KMS-11 (cell line): ENCODE measurements around the gene SFPQ.

ENCODE experiments used
- H2AFZ ChIP-seq: fragments of 200-600 bp; sonication (generic); 2 replicates; pipeline ENCODE4 v1.6.1; 2016; ENCODE audit warnings: antibody characterized with exemption, mixed run types, low read depth
- H3K27ac ChIP-seq: fragments of 200-600 bp; sonication (generic); 2 replicates; pipeline ENCODE4 v1.6.1; 2016; ENCODE audit warnings: mild to moderate bottlenecking, mixed run types
- H3K27me3 ChIP-seq: fragments of 200-600 bp; sonication (generic); 2 replicates; pipeline ENCODE4 v1.6.1; 2017; ENCODE audit warnings: mild to moderate bottlenecking, low read depth, mixed run types, moderate library complexity; ENCODE audit not compliant: insufficient read depth
- H3K36me3 ChIP-seq: fragments of 200-600 bp; sonication (generic); 2 replicates; pipeline ENCODE4 v1.6.1; 2017; ENCODE audit warnings: mild to moderate bottlenecking, mixed run types; ENCODE audit not compliant: insufficient read depth
- H3K4me1 ChIP-seq: fragments of 200-600 bp; sonication (generic); 2 replicates; pipeline ENCODE4 v1.6.1; 2016; ENCODE audit warnings: mild to moderate bottlenecking, low read depth, mixed run types; ENCODE audit not compliant: poor library complexity, severe bottlenecking
- H3K4me2 ChIP-seq: fragments of 200-600 bp; sonication (generic); 2 replicates; pipeline ENCODE4 v1.7.0; 2016; ENCODE audit warnings: mild to moderate bottlenecking, mixed run types
- H3K4me3 ChIP-seq: fragments of 200-600 bp; sonication (generic); IDR thresholded peaks from 2 replicates; pipeline ENCODE4 v1.6.1; 2017; ENCODE audit warnings: low read depth, low read length, mixed read lengths; ENCODE audit not compliant: insufficient read depth
- H3K79me2 ChIP-seq: fragments of 200-600 bp; sonication (generic); 2 replicates; pipeline ENCODE4 v1.6.1; 2016; ENCODE audit warnings: low read depth, mixed run types; ENCODE audit not compliant: insufficient read depth
- H3K9ac ChIP-seq: fragments of 200-600 bp; sonication (generic); 2 replicates; pipeline ENCODE4 v1.6.1; 2016; ENCODE audit warnings: mild to moderate bottlenecking, mixed run types
- H4K20me1 ChIP-seq: fragments of 200-600 bp; sonication (generic); 2 replicates; pipeline ENCODE4 v1.6.1; 2016; ENCODE audit warnings: mild to moderate bottlenecking, mixed run types; ENCODE audit not compliant: insufficient read depth
- CTCF ChIP-seq: fragments of 200-600 bp; sonication (generic); conservative IDR thresholded peaks from 2 replicates; pipeline ENCODE4 v1.6.1; 2017; ENCODE audit warnings: low read depth, mild to moderate bottlenecking, antibody characterized with exemption, low read length, moderate library complexity, mixed read lengths

Gene SFPQ

GRCh38 chr1:35202048-35202719 lies 9.2 kb upstream of the SFPQ start:
- H3K4me2 ChIP-seq: no peak overlapping the region; the same call in 1 of the 2 replicates
- no peaks in the 10 kb centered on the region for H3K79me2 ChIP-seq
- peak overlapping the region; percentile 21 for H2AFZ ChIP-seq
- no peaks in the 10 kb centered on the region for H3K36me3 ChIP-seq
- H4K20me1 ChIP-seq: no peaks in the 10 kb centered on the region
- H3K4me3 ChIP-seq: no peak overlapping the region
- no peak overlapping the region for H3K27ac ChIP-seq
- H3K9ac ChIP-seq: no peak overlapping the region
- peaks cover 7% of the 10 kb centered on the region for H3K4me1 ChIP-seq
- no peaks in the 10 kb centered on the region for H3K27me3 ChIP-seq
- TF ChIP-seq CTCF: peak; percentile 79

GRCh38 chr1:35201631-35202030 lies 8.7 kb upstream of the SFPQ start:
- H3K36me3 ChIP-seq: no peaks in the 10 kb centered on the region
- peak overlapping the region; percentile 21; the same call in 1 of the 2 replicates for H2AFZ ChIP-seq
- H3K9ac ChIP-seq: no peak overlapping the region
- no peaks in the 10 kb centered on the region for H3K79me2 ChIP-seq
- no peaks in the 10 kb centered on the region for H4K20me1 ChIP-seq
- no peak overlapping the region; the same call in 1 of the 2 replicates for H3K4me2 ChIP-seq
- H3K27ac ChIP-seq: no peak overlapping the region
- TF ChIP-seq CTCF: no peak
- no peaks in the 10 kb centered on the region for H3K27me3 ChIP-seq
- peaks cover 7% of the 10 kb centered on the region for H3K4me1 ChIP-seq
- no peak overlapping the region for H3K4me3 ChIP-seq

GRCh38 chr1:35192056-35192852 lies 691 bp downstream of the SFPQ start:
- Histone ChIP-seq H3K79me2 (peaks cover 57% of the 10 kb centered on the region), H2AFZ (no peak overlapping the region), H3K27me3 (no peaks in the 10 kb centered on the region), H3K4me3 (peak overlapping the region; percentile 38), H3K36me3 (peaks cover 41% of the 10 kb centered on the region), H4K20me1 (peaks cover 38% of the 10 kb centered on the region), H3K27ac (peak overlapping the region; percentile 92), H3K9ac (peak overlapping the region; percentile 99), H3K4me1 (peaks cover 22% of the 10 kb centered on the region), H3K4me2 (peak overlapping the region; percentile 97; the same call in 1 of the 2 replicates)
- TF ChIP-seq CTCF: 0 out of 2 replicates have a peak, but pooled peaks have one; percentile 26

GRCh38 chr1:35191429-35192055 lies 1.4 kb downstream of the SFPQ start:
- H3K79me2 ChIP-seq: peaks cover 64% of the 10 kb centered on the region

More at GRCh38 chr1:35191429-35192055, 1.4 kb downstream of the SFPQ start:
- peak overlapping the region; percentile 99; the same call in 1 of the 2 replicates for H3K9ac ChIP-seq
- peak overlapping the region; percentile 38 for H3K4me3 ChIP-seq
- H3K36me3 ChIP-seq: peaks cover 48% of the 10 kb centered on the region
- H3K4me1 ChIP-seq: peaks cover 22% of the 10 kb centered on the region
- H2AFZ ChIP-seq: no peak overlapping the region
- H3K4me2 ChIP-seq: peak overlapping the region; percentile 97
- no peaks in the 10 kb centered on the region for H3K27me3 ChIP-seq
- H4K20me1 ChIP-seq: peaks cover 45% of the 10 kb centered on the region
- TF ChIP-seq CTCF: 0 out of 2 replicates have a peak, but pooled peaks have one; percentile 42
- peak overlapping the region; percentile 14; the same call in 1 of the 2 replicates for H3K27ac ChIP-seq
